Retina (tissue), 1 donor: ENCODE results near the gene HPX.

Experiments used
- DNase-seq: peaks from one replicate; pipeline ENCODE4 v3.0.0-alpha.2; 2016

The HPX gene

GRCh38 chr11:6458352-6459098 is 17.7 kb upstream of the HPX start:
- no peak for DNase-seq

GRCh38 chr11:6457581-6458320 is 17.0 kb upstream of the HPX start:
- no peak for DNase-seq

GRCh38 chr11:6456361-6457073 is 15.7 kb upstream of the HPX start:
- no peak for DNase-seq

- DNase-seq = no peak
Observed at GRCh38 chr11:6455070-6455469, 14.3 kb upstream of the HPX start.

GRCh38 chr11:6453152-6453551 is 12.4 kb upstream of the HPX start:
- DNase-seq = no peak

- DNase-seq = no peak
Observed at GRCh38 chr11:6452219-6452618, 11.4 kb upstream of the HPX start.

GRCh38 chr11:6448574-6448973 is 7.8 kb upstream of the HPX start:
- DNase-seq = no peak

GRCh38 chr11:6443269-6444003 is 2.6 kb upstream of the HPX start:
- DNase-seq = peak; percentile 63

- no peak for DNase-seq
Observed at GRCh38 chr11:6442441-6442840, 1.7 kb upstream of the HPX start.

- peak; percentile 34 for DNase-seq
Observed at GRCh38 chr11:6438979-6439571, 1.7 kb downstream of the HPX start.

GRCh38 chr11:6437993-6438392 is 2.8 kb downstream of the HPX start:
- DNase-seq = no peak

- DNase-seq = no peak
Observed at GRCh38 chr11:6437423-6437822, 3.4 kb downstream of the HPX start.

- DNase-seq = no peak
Observed at GRCh38 chr11:6433998-6434660, 6.7 kb downstream of the HPX start.

- DNase-seq = no peak
Observed at GRCh38 chr11:6431861-6432260, 8.9 kb downstream of the HPX start.

GRCh38 chr11:6427516-6427915 is 13.3 kb downstream of the HPX start:
- no peak for DNase-seq

- DNase-seq = no peak
Observed at GRCh38 chr11:6420677-6421076, 20.1 kb downstream of the HPX start.

GRCh38 chr11:6419009-6419631 is 21.7 kb downstream of the HPX start, which contains the start of gene APBB1:
Gene APBB1, minus strand, starts transcription at chr11:6419094. Its CDS starts 7,747 bp downstream, at chr11:6411347.
- peak; percentile 92 for DNase-seq

- DNase-seq = no peak
Observed at GRCh38 chr11:6418557-6419008, 22.2 kb downstream of the HPX start.

GRCh38 chr11:6417907-6418556 is 22.8 kb downstream of the HPX start:
- no peak for DNase-seq

- no peak for DNase-seq
Observed at GRCh38 chr11:6415797-6416196, 25.0 kb downstream of the HPX start.

- no peak for DNase-seq
Observed at GRCh38 chr11:6414874-6415328, 25.9 kb downstream of the HPX start.
